ENCODE results near the gene UBL3.
A peak's percentile ranks its signal among the peaks of the same experiment; 100 is the strongest.

The UBL3 gene, protein sequence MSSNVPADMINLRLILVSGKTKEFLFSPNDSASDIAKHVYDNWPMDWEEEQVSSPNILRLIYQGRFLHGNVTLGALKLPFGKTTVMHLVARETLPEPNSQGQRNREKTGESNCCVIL

DNA sequence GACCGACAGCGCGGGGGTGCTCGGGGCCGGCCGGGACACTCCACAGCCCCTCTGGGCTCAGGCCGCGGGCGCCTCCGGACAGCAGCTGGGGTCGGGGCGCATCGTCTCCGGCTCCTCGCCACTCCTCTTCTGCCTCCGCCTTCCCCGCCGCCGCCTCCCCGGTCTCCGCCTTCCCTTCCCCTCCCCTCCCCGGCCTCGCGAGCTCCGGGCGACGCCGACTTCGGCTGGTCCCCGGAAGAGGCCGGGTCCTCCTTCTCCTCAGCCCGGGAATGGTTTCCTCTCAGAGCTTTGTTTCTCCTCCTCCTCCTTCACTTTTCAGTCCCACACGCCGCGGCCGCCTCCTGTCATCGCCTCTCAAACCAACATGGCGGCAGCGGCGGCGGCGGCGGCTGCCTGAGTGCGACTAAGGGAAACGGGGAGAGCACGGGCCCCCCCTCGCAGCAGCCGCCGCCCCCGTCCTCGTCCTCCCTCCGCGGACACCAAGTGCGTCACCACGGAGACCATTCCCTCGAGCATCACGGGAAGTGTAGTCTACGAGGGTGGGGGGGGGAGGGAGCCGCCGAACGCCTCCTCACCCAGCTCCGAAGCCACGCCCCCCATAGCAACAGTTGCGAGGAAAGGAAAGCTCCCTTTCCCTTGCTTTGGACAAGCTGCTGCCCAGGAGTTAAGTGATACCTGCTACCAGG is at the start of gene UBL3:
TSS of gene UBL3 (minus strand) at position 405 of the 686 bp plus-strand sequence. CDS start 1,079 bp downstream, outside the sequence.
- no peaks in the 10 kb centered on the region for H3K9me3 ChIP-seq (ENCODE audit: control insufficient read depth, low read length)
- H3K9ac ChIP-seq (ENCODE audit: low read length), result peak within 1 kb of the TSS; percentile 88
- peak; percentile 99 for DNase-seq (ENCODE audit: low read depth)
- no peaks in the 10 kb centered on the region for H3K36me3 ChIP-seq (ENCODE audit: control insufficient read depth, insufficient read depth, low read length, severe bottlenecking)
- H3K4me1 ChIP-seq (ENCODE audit: control insufficient read depth, insufficient read depth, low read length), result peaks cover 39% of the 10 kb centered on the region
- H3K4me3 ChIP-seq (ENCODE audit: low read length), result peak within 1 kb of the TSS; percentile 99
- no peaks in the 10 kb centered on the region for H3K27me3 ChIP-seq (replicated peaks; ENCODE audit: control insufficient read depth, insufficient read depth, low read length)

DNA sequence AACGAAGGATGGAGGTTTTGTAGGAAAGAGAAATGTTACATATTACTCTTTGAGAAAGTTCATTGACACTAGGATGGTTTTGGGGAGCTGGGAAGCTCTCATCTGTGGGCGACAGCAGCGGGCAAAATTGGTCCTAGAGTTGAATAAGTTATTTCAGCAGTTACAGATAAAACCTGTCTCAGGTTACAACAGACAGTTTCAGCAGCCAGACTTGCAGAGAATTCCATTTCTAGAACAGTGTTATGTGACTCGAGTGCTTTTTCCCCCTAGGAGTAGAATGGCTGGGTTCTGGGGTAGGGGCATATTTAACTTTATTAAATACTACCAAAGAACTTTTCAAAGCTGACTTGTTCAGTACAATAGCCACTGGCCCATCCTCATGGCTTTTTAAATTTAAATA is 46.7 kb upstream of the UBL3 start:
- Histone ChIP-seq H3K36me3 (ENCODE audit: control insufficient read depth, insufficient read depth, low read length, severe bottlenecking) (no peaks in the 10 kb centered on the region), H3K9me3 (ENCODE audit: control insufficient read depth, low read length) (peaks cover 7% of the 10 kb centered on the region), H3K4me1 (ENCODE audit: control insufficient read depth, insufficient read depth, low read length) (no peaks in the 10 kb centered on the region), H3K4me3 (ENCODE audit: low read length) (no peak overlapping the region), H3K27me3 (replicated peaks; ENCODE audit: control insufficient read depth, insufficient read depth, low read length) (no peaks in the 10 kb centered on the region), H3K9ac (ENCODE audit: low read length) (no peak overlapping the region)
- DNase-seq (ENCODE audit: low read depth), result no peak

DNA sequence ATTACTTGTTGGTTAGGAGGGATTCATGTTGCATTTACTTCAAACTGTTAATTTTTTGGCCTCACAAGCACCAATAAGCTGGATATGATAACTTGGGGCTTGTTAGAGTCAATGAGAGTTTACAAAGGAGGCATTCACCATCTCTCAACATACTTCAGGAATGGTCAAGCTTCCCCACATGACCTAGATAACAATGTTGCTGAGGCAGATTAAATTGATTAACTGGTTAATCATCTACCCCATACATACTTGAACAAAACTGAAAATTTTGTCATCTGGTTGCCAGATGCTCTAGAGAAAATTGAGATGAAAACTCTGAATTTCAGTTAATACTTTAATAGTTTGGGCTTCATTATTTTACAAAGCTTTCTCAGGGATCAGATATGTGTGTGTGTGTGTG is 43.0 kb upstream of the UBL3 start:
- H3K9ac ChIP-seq (ENCODE audit: low read length), result no peak overlapping the region
- H3K36me3 ChIP-seq (ENCODE audit: control insufficient read depth, insufficient read depth, low read length, severe bottlenecking), result no peaks in the 10 kb centered on the region
- DNase-seq (ENCODE audit: low read depth), result no peak
- H3K4me3 ChIP-seq (ENCODE audit: low read length), result no peak overlapping the region
- H3K9me3 ChIP-seq (ENCODE audit: control insufficient read depth, low read length), result no peaks in the 10 kb centered on the region
- H3K27me3 ChIP-seq (replicated peaks; ENCODE audit: control insufficient read depth, insufficient read depth, low read length), result no peaks in the 10 kb centered on the region
- H3K4me1 ChIP-seq (ENCODE audit: control insufficient read depth, insufficient read depth, low read length), result no peaks in the 10 kb centered on the region

DNA sequence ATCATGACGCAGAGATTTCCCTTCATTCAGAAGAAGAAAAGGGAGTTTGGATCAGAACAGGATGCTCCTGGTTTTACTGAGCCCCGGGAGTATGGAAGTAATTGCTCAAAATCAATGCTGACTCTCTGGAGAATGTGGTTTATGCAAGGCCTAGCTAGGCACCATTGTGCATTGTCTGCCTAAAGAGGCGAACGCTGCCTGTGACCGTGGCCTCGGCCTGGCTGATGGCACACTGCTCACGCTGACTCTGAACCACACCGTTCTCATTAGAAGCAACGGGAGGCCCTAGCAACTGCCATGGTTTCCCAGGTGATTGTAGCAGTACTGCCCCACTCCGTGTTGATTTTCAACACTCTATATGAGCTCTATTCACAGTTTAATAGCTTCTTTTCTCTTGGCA is 41.7 kb upstream of the UBL3 start:
- no peaks in the 10 kb centered on the region for H3K36me3 ChIP-seq (ENCODE audit: control insufficient read depth, insufficient read depth, low read length, severe bottlenecking)
- H3K4me3 ChIP-seq (ENCODE audit: low read length), result no peak overlapping the region
- no peak for DNase-seq (ENCODE audit: low read depth)
- H3K4me1 ChIP-seq (ENCODE audit: control insufficient read depth, insufficient read depth, low read length), result no peaks in the 10 kb centered on the region
- no peak overlapping the region for H3K9ac ChIP-seq (ENCODE audit: low read length)
- H3K9me3 ChIP-seq (ENCODE audit: control insufficient read depth, low read length), result no peaks in the 10 kb centered on the region
- H3K27me3 ChIP-seq (replicated peaks; ENCODE audit: control insufficient read depth, insufficient read depth, low read length), result no peaks in the 10 kb centered on the region

DNA sequence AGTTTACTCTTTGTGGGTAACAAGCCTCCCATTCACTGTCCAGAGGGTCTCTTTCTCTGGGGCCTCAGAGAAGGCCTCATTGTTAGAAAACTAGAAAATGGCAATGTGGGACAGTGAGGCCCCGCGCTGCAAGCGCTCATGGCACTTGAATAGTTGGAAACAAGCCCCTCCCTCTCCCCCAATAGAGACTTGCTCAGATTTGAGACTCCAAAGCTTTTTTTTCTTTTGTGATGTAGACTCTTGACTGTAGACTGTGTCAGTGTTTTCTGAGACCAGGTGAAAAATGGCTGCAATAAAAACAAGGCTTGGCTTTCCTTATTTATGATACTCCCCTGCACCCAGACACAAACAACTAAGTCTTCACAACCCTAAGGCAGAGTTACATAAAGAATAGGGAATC is 38.7 kb upstream of the UBL3 start:
- H3K27me3 ChIP-seq (replicated peaks; ENCODE audit: control insufficient read depth, insufficient read depth, low read length), result no peaks in the 10 kb centered on the region
- DNase-seq (ENCODE audit: low read depth), result no peak
- H3K9me3 ChIP-seq (ENCODE audit: control insufficient read depth, low read length), result no peaks in the 10 kb centered on the region
- no peaks in the 10 kb centered on the region for H3K4me1 ChIP-seq (ENCODE audit: control insufficient read depth, insufficient read depth, low read length)
- no peak overlapping the region for H3K9ac ChIP-seq (ENCODE audit: low read length)
- no peak overlapping the region for H3K4me3 ChIP-seq (ENCODE audit: low read length)
- H3K36me3 ChIP-seq (ENCODE audit: control insufficient read depth, insufficient read depth, low read length, severe bottlenecking), result no peaks in the 10 kb centered on the region

DNA sequence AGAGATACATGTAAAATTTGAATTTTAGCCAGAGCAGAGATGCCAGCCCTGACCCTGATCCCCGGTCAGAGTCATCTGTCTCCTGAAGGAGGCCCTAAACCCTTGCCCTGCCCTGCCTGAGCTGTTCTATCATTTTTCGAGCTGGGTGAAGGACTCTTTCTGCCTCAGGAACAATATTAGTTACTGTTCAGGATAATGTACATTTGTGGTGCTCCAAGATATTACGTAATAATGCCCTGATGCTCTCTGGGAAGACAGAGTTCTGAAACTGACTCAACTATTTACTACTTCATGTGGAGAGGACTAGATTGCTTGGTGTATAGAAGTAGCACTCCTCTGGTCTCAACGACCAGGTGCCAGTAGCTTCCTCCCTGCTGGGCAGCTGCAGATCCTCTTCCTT is 37.9 kb upstream of the UBL3 start:
- H3K4me1 ChIP-seq (ENCODE audit: control insufficient read depth, insufficient read depth, low read length), result no peaks in the 10 kb centered on the region
- H3K36me3 ChIP-seq (ENCODE audit: control insufficient read depth, insufficient read depth, low read length, severe bottlenecking), result no peaks in the 10 kb centered on the region
- peak; percentile 53 for DNase-seq (ENCODE audit: low read depth)
- H3K27me3 ChIP-seq (replicated peaks; ENCODE audit: control insufficient read depth, insufficient read depth, low read length), result no peaks in the 10 kb centered on the region
- no peak overlapping the region for H3K9ac ChIP-seq (ENCODE audit: low read length)
- no peak overlapping the region for H3K4me3 ChIP-seq (ENCODE audit: low read length)
- H3K9me3 ChIP-seq (ENCODE audit: control insufficient read depth, low read length), result no peaks in the 10 kb centered on the region

DNA sequence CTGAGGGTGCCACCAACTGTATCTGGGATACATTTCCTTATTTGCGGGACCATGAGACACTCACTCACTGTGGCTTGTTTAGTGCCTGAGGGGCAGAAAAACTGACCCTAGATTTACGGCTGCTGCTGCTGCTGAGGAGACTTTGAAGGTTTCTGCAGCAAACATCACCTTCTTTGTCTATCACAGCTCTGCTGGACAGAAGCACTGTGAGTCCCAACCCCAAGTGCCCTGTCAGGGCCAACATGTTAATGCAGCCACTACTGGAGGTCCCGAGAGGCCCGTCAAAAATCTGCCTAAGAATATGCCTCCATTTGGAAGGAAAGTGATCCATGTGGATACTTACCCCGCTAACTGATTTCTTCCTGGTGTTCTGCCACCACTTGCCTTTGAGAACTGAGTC is 37.3 kb upstream of the UBL3 start:
- H3K4me3 ChIP-seq (ENCODE audit: low read length), result no peak overlapping the region
- no peaks in the 10 kb centered on the region for H3K9me3 ChIP-seq (ENCODE audit: control insufficient read depth, low read length)
- no peaks in the 10 kb centered on the region for H3K27me3 ChIP-seq (replicated peaks; ENCODE audit: control insufficient read depth, insufficient read depth, low read length)
- no peak for DNase-seq (ENCODE audit: low read depth)
- H3K4me1 ChIP-seq (ENCODE audit: control insufficient read depth, insufficient read depth, low read length), result no peaks in the 10 kb centered on the region
- H3K9ac ChIP-seq (ENCODE audit: low read length), result no peak overlapping the region
- H3K36me3 ChIP-seq (ENCODE audit: control insufficient read depth, insufficient read depth, low read length, severe bottlenecking), result no peaks in the 10 kb centered on the region

DNA sequence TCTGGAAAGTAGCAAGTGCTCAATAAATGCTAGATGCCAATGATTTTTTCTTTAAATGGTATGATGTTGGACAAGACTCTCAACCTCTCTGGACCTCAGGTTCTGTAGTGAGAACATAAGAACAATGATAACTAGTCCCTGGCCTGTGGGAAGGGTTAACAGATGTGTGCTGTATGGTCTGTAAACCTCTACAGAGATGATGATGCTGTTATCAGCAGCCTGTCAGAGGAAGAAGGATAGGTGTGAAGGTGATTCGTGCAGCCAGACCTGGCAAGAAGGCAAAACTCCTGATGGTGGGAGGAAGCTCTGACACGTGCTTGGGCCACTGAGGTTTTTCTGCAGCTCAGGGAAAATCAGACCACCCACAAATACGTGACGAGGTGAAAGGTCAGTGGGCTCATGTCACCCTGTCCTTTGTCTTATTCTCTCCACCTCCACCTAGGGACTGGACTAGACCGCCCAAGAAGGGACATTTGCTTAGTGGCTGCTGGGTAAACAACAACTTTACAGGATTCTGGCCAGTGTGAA is 36.7 kb upstream of the UBL3 start:
- Histone ChIP-seq H3K4me1 (ENCODE audit: control insufficient read depth, insufficient read depth, low read length) (no peaks in the 10 kb centered on the region), H3K9ac (ENCODE audit: low read length) (no peak overlapping the region), H3K36me3 (ENCODE audit: control insufficient read depth, insufficient read depth, low read length, severe bottlenecking) (no peaks in the 10 kb centered on the region), H3K27me3 (replicated peaks; ENCODE audit: control insufficient read depth, insufficient read depth, low read length) (no peaks in the 10 kb centered on the region), H3K4me3 (ENCODE audit: low read length) (no peak overlapping the region), H3K9me3 (ENCODE audit: control insufficient read depth, low read length) (no peaks in the 10 kb centered on the region)
- DNase-seq (ENCODE audit: low read depth), result no peak

DNA sequence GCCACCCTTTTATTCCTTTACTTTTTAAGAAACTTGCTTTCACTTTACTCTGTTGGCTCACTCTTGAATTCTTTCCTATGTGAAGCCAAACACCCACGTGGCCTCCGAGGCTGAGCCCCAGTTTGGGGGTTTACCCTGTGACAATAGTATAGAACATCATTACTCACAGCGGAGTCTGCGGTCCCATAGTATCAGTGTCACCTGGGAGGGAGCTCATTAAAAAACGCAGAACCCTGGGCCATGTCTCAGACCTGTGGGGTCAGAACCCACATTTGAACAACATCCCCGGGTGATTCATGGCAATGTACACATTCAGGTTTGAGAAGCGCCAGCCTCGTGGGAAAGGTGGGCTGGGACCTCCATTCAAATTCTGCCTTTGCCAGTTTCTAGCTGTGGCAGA is 36.0 kb upstream of the UBL3 start:
- Histone ChIP-seq H3K9ac (ENCODE audit: low read length) (no peak overlapping the region), H3K4me3 (ENCODE audit: low read length) (no peak overlapping the region), H3K9me3 (ENCODE audit: control insufficient read depth, low read length) (no peaks in the 10 kb centered on the region), H3K4me1 (ENCODE audit: control insufficient read depth, insufficient read depth, low read length) (no peaks in the 10 kb centered on the region), H3K27me3 (replicated peaks; ENCODE audit: control insufficient read depth, insufficient read depth, low read length) (no peaks in the 10 kb centered on the region), H3K36me3 (ENCODE audit: control insufficient read depth, insufficient read depth, low read length, severe bottlenecking) (no peaks in the 10 kb centered on the region)
- DNase-seq (ENCODE audit: low read depth), result no peak

DNA sequence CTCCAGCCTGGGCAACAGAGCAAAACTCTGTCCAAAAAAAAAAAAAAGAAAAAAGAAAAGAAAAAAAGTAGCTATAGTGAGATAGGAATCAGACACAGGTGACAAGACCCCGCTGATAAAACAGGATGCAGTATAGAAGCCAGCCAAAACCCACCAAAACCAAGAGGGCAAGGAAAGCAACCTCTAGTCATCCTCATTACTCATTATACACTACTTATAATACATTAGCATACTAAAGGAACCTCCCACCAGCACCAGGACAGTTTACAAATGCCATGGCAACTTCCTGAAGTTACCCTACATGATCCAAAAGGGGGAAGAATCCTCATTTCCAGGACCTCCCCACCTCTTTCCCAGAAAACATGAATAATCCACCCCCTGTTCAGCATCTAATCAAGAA is 35.6 kb upstream of the UBL3 start:
- no peak overlapping the region for H3K9ac ChIP-seq (ENCODE audit: low read length)
- no peaks in the 10 kb centered on the region for H3K9me3 ChIP-seq (ENCODE audit: control insufficient read depth, low read length)
- no peaks in the 10 kb centered on the region for H3K4me1 ChIP-seq (ENCODE audit: control insufficient read depth, insufficient read depth, low read length)
- no peak for DNase-seq (ENCODE audit: low read depth)
- no peaks in the 10 kb centered on the region for H3K36me3 ChIP-seq (ENCODE audit: control insufficient read depth, insufficient read depth, low read length, severe bottlenecking)
- H3K27me3 ChIP-seq (replicated peaks; ENCODE audit: control insufficient read depth, insufficient read depth, low read length), result no peaks in the 10 kb centered on the region
- no peak overlapping the region for H3K4me3 ChIP-seq (ENCODE audit: low read length)

DNA sequence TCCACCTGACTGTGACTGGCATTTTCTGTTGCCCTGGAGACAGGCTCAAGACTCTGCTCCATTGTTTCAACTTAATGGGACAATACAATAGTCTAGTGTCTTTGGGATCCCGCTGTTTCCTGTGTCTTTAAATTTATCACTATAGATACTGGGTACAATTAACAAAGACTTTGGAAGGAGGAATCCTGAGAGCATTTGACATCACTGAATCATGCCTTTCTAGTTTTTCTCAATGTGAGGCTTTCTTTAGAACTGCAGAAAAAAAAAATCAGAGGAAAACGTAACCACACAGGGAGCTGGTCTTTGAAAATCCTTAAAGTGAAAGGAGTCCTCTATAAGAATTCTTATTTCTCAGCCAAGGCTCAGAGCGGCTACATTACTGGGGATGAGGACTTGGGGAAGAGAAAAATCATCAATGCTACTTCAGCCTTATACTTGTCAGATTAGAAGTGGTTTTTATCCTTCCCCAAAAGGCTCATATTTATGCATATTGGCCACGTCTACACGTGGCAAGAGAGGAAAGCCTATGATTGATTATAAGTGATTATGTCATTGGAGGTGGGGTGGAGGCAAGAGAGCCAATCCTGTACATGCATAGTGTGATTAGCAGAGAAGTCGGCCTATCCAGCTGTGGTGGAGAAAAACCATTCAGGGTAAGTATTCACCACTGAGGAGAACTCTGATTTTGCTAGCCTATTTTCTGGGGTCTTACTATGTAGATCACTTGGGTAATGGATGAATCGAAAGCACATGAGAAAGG is 34.4 kb upstream of the UBL3 start:
- Histone ChIP-seq H3K9me3 (ENCODE audit: control insufficient read depth, low read length) (no peaks in the 10 kb centered on the region), H3K9ac (ENCODE audit: low read length) (no peak overlapping the region), H3K4me3 (ENCODE audit: low read length) (no peak overlapping the region), H3K27me3 (replicated peaks; ENCODE audit: control insufficient read depth, insufficient read depth, low read length) (no peaks in the 10 kb centered on the region), H3K4me1 (ENCODE audit: control insufficient read depth, insufficient read depth, low read length) (no peaks in the 10 kb centered on the region), H3K36me3 (ENCODE audit: control insufficient read depth, insufficient read depth, low read length, severe bottlenecking) (no peaks in the 10 kb centered on the region)
- DNase-seq (ENCODE audit: low read depth), result no peak

All from adipocyte (in vitro differentiated cells).